ENCODE data around the gene GIGYF2.

GRCh38 chr2:232700154-232700553 is 3.0 kb downstream of the GIGYF2 start:
- TF ChIP-seq CTCF (IDR thresholded peaks at IDR 0.05; ENCODE audit: insufficient read depth, low read length) (no peak), REST (IDR thresholded peaks at IDR 0.05; ENCODE audit: insufficient replicate concordance, low read depth) (no peak), GABPA (IDR thresholded peaks at IDR 0.05; ENCODE audit: low read depth) (no peak), POLR2AphosphoS5 (IDR thresholded peaks at IDR 0.05; ENCODE audit: low read depth) (no peak), SPI1 (IDR thresholded peaks at IDR 0.05; ENCODE audit: borderline replicate concordance, low read depth) (no peak)
